Inflammatory macrophage treated with lipopolysaccharide for 1 hour (primary cell): Measurements from ENCODE around the gene CCDC183.
"Not testable (repeated sequence)": the region's sequence is repeated elsewhere in the genome, so short reads cannot be mapped to it uniquely, and the experiment has no call there.

Source experiments
- DNase-seq, 2 donors: peaks; one replicate each; pipeline ENCODE4 v3.0.0-alpha.2; 2020 to 2022

Gene CCDC183

GRCh38 chr9:136785565-136786355, 10.4 kb upstream of the CCDC183 start:
- DNase-seq: not testable (repeated sequence)

DNA sequence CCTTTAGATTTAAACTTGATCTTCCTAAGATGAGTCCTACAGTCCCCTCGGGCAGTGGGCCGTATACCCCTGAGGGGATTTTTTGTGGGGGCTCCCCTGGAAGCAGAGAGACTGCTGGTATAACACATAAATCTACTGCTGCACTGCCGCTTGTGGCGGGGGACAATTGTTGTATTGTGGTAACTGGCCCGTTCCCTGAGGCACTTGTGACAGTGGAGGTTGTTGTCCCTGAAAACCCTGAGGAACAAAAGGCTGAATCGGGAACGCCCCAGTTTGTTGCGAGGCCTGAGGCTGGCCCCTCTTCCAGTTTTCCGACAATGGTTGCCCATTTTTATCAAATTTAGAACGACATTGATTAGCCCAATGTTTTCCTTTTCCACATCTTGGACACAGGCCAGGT, 9.7 kb upstream of the CCDC183 start:
- DNase-seq: no peak

- not testable (repeated sequence) for DNase-seq
Measured at GRCh38 chr9:136786983-136787382, 9.2 kb upstream of the CCDC183 start.

DNA sequence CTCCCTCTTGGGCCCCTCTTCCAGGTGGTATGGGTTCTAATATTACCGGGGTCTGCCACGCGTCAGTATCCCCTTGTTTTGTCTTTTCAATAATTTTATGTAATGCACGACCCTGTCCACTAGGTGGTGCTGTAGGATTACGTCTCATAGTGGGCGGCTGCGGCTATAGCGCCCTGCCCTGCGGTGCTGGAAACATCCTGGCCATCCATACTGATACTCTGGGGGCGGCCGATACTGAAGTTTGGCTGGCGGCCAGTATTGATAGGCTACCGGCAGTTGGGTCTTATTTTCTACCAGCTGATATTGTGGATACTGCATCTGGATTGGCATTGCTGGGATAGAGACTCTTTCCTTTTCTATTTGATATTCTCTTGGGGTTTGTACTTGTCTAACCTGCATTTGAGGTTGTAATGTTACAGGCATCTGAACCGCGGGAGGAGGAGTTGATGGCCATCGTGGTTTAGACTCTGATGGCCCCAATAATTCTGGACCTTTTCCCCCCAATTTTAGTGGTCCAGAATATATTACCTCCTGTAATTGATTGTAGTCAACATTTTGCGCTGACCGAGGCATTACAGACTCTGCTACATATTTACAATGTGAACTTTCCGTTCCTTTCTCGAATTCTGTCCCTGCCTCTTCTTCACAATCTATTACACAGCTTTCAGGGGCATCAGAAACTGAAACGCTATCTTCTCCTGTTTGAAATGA, 8.3 kb upstream of the CCDC183 start:
- peak in 1 of 2 donors; percentile 89 for DNase-seq

DNA sequence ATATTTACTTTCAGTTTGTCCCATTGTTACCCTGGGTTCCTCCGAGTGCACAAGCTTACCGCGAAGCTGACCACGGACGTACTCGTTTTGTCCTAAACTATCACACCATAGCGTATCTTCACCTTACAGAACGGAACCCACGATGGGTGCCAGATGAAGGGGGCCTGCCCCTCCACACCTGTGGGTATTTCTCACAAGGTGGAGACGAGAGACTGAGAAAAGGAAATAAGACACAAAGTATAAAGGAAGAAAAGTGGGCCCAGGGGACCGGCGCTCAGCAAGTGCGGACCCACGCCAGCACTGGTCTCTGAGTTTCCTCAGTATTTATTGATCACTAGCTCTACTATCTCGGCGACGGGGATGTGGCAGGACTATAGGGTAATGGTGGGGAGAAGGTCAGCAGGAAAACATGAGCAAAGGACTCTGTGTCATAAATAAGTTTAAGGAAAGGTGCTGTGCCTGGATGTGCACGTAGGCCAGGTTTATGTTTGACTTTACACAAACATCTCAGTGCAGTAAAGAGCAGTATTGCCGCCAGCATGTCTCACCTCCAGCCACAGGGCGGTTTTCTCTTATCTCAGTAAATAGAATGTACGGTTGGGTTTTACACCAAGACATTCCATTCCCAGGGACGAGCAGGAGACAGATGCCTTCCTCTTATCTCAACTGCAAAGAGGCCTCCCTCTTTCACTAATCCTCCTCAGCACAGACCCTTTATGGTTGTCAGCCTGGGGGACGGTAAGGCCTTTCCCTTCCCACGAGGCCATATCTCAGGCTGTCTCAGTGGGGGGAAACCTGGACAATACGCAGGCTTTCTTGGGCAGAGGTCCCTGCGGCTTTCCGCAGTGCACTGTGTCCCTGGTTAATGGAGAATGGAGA, 7.3 kb upstream of the CCDC183 start:
- DNase-seq: not testable (repeated sequence)

- DNase-seq: no peak
Measured at GRCh38 chr9:136789523-136789937, 6.6 kb upstream of the CCDC183 start.

GRCh38 chr9:136790640-136791515, 5.3 kb upstream of the CCDC183 start, which contains the start of gene TMEM141:
TMEM141 (plus strand) TSS chr9:136791344; CDS start chr9:136791371, 27 bp downstream.
- peak; percentile 99 for DNase-seq

GRCh38 chr9:136791516-136792276, 4.4 kb upstream of the CCDC183 start:
- DNase-seq: peak in 1 of 2 donors; percentile 60

GRCh38 chr9:136792321-136793085, 3.6 kb upstream of the CCDC183 start:
- no peak for DNase-seq

DNA sequence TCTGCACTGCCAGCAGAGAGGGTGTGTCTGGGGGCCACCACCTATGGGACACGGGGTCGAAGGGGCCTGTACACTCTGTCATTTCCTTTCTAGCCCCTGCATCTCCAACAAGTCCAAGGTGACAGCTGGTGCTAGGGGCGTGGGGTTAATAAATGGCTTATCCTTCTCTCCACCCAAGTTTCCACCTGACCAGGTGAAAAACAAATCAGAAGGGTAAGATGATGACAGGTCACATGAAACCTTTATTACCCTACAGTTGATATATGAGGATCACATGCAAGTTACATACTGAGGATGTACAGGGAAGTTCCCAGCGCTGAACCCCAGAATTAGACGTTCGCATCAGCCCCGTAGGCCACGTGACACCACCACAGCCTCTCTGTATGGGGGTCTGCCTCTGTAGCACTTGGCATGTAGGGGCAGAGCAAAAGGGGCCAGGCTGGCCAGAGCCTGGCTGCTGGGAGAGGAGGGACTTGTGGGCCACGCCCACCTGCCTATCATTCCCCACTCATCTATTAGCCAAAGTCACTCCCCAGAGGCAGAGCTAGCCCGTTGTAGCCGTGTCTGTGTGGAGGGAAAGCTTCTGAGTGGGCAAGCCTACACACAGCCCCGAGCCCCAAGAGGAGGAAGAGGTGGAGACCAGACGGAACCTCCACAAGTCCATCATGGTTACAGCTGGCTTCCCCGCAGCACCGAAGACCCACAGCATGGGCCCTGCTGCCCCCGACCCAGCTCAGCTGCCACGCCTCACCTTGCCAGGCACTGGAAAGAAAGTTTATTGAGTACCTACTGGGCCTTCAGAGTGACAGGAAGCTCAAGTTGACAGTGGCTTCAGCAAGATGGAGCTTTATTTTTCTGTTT, 2.8 kb upstream of the CCDC183 start:
- no peak for DNase-seq

DNA sequence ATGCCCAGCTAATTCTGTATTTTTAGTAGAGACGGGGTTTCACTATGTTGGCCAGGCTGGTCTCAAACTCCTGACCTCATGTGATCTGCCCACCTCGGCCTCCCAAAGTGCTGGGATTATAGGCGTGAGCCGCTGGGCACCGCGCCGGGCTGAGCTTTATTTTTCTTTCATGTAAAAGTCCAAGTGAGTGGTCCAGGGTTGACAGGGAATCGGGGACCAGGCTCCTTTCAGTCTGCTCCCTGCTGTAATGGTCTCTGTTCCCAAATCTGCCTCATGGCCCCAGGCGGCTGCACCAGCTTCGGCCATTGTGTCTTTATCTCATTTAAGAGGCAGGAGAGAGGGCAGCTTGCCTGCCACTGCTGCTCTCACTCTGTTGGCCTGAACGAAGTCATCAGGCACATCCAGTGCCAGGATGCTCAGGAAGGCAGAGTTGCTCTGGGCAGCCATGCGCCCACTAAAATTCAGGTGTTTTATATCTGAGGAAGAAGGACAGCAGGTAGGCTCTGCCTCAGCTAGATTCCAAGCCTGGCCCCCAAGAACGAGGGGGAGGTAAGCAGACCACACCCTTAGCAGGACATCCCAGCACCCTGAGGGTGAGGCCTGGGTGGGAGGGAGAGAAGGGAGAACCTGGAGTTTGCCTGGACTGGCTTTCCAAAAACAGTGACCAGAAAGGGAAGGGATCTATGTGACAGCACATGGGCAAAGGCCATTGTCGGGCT, 1.7 kb upstream of the CCDC183 start:
- no peak for DNase-seq

DNA sequence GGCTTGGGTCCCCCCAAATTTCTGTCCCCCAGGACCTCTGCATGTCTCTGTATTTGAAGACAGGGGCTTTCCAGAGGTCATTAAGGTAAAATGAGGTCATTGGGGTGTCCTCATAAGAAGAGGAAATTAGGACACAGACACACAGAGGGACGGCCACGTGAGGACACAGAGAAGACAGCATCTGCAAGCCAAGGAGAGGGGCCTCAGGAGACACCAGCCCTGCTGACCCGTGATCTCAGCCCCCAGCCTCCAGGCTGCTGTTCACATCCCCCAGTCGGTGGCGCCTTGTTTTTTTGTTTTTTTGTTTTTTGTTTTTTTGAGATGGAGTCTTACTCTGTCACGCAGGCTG, 1.2 kb upstream of the CCDC183 start:
- peak; percentile 41 to 73 for DNase-seq

- DNase-seq: not testable (repeated sequence)
Measured at GRCh38 chr9:136796775-136797347, 723 bp downstream of the CCDC183 start.

DNA sequence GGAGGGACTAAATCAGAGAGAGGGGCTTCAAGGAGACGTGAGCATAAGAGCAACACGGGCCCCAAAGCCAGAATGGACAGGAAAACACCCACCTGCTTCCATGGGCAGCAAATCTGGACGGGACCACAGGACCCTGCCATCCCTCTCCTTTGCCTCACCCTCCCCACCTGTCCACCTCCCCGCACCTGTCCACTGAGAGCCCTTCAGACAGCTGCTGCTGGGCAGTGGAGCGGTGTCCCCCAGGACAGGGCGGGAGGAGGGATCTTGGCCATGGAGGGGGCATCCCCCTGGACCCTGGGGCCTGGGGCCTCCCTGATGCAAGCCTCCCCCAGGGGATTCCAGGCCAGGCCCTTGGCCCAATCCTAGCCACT, 2.6 kb downstream of the CCDC183 start:
- DNase-seq: no peak

DNA sequence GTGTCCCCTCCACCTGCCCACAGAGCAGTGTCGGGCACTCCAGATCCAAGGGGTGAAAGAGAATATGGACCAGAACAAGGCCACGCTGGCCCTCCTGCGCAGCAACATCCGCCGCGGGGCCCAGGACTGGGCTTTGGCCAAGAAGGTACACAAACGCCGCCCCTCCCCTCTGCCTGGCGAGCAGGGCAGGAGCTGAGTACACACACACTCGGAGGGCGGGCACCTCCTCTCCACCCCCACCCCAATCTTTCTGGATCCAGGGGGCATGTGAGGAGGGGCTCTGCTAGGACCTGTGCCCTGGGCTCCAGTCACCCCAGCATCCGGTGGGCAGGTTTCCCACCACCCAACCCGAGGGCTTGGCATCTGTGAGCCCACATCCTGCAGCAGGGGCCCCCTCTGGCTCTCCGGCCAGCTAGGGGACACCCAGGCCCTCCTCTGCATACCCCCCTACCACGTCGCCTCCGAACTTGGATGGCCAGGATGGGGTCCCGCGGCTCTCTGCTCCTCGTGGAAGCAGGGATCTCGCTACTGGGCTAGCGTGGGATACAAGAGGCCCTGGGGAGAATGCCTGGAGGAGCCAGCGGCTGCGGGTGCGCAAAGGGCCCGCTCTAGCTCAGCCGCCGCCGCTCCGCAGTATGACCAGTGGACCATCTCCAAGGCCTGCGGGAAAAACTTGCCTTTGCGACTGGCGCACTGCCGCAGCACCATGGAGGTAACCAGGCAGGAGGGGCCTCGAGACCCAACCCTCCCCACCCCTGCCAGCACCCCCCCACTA, 3.1 kb downstream of the CCDC183 start:
- DNase-seq: no peak

- DNase-seq: peak in 1 of 2 donors; percentile 43
Measured at GRCh38 chr9:136799854-136800657, 3.9 kb downstream of the CCDC183 start.

DNA sequence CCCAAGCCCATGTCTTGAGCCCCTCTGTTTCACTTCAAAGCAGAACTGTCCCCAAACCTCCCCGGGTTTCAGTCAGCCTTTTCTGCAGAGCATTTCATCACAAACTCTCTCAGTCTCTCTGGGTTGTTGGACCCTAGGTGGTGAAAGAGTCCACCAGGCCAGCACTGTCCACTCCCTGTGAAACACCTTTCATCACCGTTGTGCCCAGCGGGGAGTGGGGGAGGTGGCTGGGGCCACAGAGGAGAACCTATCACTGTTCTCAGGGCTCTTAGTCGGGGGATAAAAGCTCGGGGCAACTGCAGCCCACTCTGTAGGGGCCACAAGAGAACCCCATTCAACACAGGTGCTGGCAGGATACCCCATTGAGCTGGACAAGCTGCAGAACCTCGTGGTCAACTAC, 6.2 kb downstream of the CCDC183 start:
- DNase-seq: no peak
